A673 (cell line): ENCODE data around the gene PKIB.

ENCODE experiments used
- CTCF ChIP-seq: fragments of 300-800, 200-600 bp; sonication (generic); conservative IDR thresholded peaks from 2 replicates; pipeline ENCODE4 v1.5.1; 2017; ENCODE audit warnings: low read depth, mild to moderate bottlenecking, antibody characterized with exemption, low read length, moderate library complexity, mixed read lengths
- EZH2 ChIP-seq: fragments of 200-600 bp; sonication (generic); IDR thresholded peaks from 2 replicates; pipeline ENCODE4 v1.6.1; 2017; ENCODE audit warnings: borderline replicate concordance, low read depth, mild to moderate bottlenecking, mixed read lengths, antibody characterized with exemption, low read length; ENCODE audit not compliant: poor library complexity, severe bottlenecking

DNA sequence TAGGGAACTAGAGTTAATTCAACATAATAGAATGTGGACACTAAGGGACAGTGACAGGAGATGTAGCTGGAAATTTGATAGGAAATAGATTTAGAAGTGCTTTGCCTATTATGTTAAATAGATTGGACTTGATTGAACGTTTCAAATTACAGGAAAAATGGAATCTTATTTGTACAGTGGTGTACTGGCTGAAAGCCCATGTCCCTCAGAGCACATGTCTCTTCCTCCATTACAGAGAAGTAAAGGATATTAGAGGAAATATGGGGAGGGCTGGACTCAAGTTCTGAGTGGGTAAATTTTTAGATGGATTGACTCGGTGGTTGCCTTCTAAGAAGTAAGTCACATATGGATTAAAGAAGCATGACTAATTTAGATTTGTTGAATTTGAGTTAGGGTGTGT lies 11.4 kb downstream of the PKIB start:
- no peak for TF ChIP-seq CTCF
- no peak for TF ChIP-seq EZH2
